Measurements from ENCODE around the gene DPY30.

- TF ChIP-seq POLR2AphosphoS5 (IDR thresholded peaks at IDR 0.05) (no peak), CTCF (IDR thresholded peaks at IDR 0.05) (no peak), POLR2A (IDR thresholded peaks at IDR 0.05; ENCODE audit: low read depth) (no peak), EP300 (IDR thresholded peaks at IDR 0.05) (no peak)
Measured at GRCh38 chr2:32064021-32064601, 24.5 kb upstream of the DPY30 start.

Measured in esophagus muscularis mucosa (tissue), 4 donors.